ENCODE measurements around the gene CPEB3. TPM values are rescaled to one million over a fixed set of nuclear protein-coding genes. Genes with fewer than 3 reads are reported as not detected.

CPEB3 gene
- total RNA-seq, 1 donor from 2014 or later: 2.8 TPM

DNA sequence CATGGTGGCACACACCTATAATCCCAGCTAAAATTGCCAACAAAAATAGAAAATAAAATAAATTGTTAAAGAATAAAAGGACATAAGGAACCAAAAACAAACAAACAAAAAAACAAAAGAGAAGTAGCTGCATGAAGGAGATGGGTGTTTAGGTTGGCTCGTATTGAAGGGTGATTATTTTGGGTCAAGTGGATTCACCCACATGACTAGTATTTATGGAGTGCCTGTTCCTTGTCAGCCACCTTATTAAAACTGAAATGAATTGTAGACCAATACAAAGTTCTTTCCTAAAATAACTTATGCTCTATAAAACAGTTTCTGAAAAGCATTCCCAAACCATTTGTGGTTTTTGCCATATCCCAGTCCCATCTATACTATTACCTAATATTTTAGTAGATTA is 228.6 kb downstream of the CPEB3 start:
- H3K27ac ChIP-seq: no peak overlapping the region
- H3K27me3 ChIP-seq: no peaks in the 10 kb centered on the region
- H3K4me1 ChIP-seq: no peaks in the 10 kb centered on the region
- TF ChIP-seq, protein P1, sequence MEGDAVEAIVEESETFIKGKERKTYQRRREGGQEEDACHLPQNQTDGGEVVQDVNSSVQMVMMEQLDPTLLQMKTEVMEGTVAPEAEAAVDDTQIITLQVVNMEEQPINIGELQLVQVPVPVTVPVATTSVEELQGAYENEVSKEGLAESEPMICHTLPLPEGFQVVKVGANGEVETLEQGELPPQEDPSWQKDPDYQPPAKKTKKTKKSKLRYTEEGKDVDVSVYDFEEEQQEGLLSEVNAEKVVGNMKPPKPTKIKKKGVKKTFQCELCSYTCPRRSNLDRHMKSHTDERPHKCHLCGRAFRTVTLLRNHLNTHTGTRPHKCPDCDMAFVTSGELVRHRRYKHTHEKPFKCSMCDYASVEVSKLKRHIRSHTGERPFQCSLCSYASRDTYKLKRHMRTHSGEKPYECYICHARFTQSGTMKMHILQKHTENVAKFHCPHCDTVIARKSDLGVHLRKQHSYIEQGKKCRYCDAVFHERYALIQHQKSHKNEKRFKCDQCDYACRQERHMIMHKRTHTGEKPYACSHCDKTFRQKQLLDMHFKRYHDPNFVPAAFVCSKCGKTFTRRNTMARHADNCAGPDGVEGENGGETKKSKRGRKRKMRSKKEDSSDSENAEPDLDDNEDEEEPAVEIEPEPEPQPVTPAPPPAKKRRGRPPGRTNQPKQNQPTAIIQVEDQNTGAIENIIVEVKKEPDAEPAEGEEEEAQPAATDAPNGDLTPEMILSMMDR (IDR thresholded peaks at IDR 0.05): no peak
- no peak overlapping the region for H3K4me3 ChIP-seq
- DNase-seq (ENCODE audit: low spot score in 2 of 2): no peak
- no peaks in the 10 kb centered on the region for H3K36me3 ChIP-seq
- no peaks in the 10 kb centered on the region for H3K9me3 ChIP-seq
- intact Hi-C loops (cut with DNase I): no loop called here

DNA sequence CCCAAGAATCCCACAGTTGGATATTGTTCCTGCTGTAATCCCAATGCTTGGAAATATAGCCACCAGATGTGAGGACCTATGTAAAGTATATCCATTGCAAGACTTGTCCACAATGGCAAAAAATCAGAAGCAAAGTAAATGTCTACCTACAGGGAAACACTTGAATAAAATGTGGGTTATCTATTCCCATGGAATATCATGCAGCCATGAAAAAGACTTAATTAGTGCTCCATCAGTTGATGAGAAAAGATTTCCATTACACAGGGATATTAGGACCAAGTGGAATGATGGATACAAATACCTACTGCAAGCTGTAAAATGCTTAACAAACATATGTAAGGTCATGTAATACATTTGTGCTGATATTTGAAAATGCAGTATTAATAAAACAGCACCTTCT is 236.1 kb downstream of the CPEB3 start:
- intact Hi-C loops (cut with DNase I): no loop called here
- peaks cover 5 to 25% of the 10 kb centered on the region in 2 donors for H3K36me3 ChIP-seq
- TF ChIP-seq, protein P1 (IDR thresholded peaks at IDR 0.05): no peak
- H3K27ac ChIP-seq: no peak overlapping the region
- H3K27me3 ChIP-seq: no peaks in the 10 kb centered on the region
- no peaks in the 10 kb centered on the region for H3K4me1 ChIP-seq
- DNase-seq (ENCODE audit: low spot score in 2 of 2): no peak
- no peaks in the 10 kb centered on the region for H3K9me3 ChIP-seq
- no peak overlapping the region for H3K4me3 ChIP-seq

DNA sequence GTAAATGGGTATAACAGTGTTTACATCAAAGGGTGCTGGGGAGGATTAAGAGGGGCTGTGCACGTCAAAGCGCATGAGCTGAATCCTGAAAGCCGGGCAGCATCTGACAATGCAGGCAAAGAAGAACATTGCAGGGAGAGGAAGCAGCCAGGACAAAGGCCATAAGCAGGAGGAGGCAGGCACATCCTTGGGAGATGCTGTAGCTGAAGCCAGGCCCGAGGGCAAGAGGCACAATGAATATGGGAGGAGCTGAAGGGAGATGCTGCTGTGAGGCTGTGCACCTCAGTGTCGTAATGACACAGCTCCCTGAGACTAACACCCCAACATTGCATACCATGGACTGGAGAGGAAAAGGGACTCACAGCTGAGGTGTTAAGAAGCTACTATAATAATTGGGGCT is 238.1 kb downstream of the CPEB3 start:
- peaks cover 5 to 25% of the 10 kb centered on the region in 2 donors for H3K36me3 ChIP-seq
- H3K27ac ChIP-seq: no peak overlapping the region
- no peak for DNase-seq (ENCODE audit: low spot score in 2 of 2)
- H3K9me3 ChIP-seq: no peaks in the 10 kb centered on the region
- no peaks in the 10 kb centered on the region for H3K27me3 ChIP-seq
- TF ChIP-seq, protein P1 (IDR thresholded peaks at IDR 0.05): no peak
- intact Hi-C loops (cut with DNase I): no loop called here
- no peaks in the 10 kb centered on the region for H3K4me1 ChIP-seq
- no peak overlapping the region for H3K4me3 ChIP-seq

DNA sequence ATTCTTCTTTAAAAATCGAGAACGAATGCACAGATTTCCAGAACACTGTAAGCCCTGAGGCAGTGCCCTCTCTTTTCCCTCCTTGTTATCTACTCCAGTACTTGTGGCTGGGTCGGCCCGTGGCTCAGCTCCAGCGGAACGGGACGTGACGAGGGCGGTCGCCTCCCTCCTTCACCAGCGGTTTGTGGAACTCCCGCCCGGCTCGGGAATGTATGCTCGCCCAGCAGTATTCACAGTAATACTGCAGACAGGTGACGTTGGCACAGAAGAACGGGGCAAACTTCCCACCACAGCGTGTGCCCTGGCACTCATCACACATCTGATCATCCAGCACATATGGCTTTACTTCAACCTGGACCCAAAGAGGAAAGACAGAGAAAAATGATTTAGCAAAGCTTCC is 238.8 kb downstream of the CPEB3 start:
- Histone ChIP-seq H3K4me1 (no peaks in the 10 kb centered on the region), H3K27me3 (no peaks in the 10 kb centered on the region), H3K9me3 (no peaks in the 10 kb centered on the region), H3K4me3 (no peak overlapping the region), H3K36me3 (peaks cover 5 to 25% of the 10 kb centered on the region in 2 donors), H3K27ac (no peak overlapping the region)
- no peak for DNase-seq (ENCODE audit: low spot score in 2 of 2)
- intact Hi-C loops (cut with DNase I): no loop called here
- TF ChIP-seq, protein P1 (IDR thresholded peaks at IDR 0.05): no peak

DNA sequence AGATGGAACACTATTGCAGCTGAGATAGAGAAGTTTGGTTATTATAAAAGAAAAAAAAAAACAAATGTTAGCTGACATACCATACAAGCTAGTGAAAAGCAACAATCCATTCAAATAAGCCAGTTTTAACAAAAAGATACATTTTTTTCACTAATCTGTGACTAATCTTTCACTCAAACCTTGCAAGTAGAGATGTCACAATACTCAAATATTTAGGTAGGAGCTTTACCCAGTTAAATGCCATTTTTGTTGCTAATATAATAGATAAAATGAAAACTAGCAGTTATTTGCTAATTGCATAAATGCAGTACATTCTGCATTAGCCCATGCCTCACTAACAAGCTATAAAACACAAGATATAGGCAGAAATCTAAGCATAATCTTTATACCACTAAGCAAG is 243.7 kb downstream of the CPEB3 start:
- TF ChIP-seq, protein P1 (IDR thresholded peaks at IDR 0.05): no peak
- H3K4me1 ChIP-seq: no peaks in the 10 kb centered on the region
- intact Hi-C loops (cut with DNase I): no loop called here

DNA sequence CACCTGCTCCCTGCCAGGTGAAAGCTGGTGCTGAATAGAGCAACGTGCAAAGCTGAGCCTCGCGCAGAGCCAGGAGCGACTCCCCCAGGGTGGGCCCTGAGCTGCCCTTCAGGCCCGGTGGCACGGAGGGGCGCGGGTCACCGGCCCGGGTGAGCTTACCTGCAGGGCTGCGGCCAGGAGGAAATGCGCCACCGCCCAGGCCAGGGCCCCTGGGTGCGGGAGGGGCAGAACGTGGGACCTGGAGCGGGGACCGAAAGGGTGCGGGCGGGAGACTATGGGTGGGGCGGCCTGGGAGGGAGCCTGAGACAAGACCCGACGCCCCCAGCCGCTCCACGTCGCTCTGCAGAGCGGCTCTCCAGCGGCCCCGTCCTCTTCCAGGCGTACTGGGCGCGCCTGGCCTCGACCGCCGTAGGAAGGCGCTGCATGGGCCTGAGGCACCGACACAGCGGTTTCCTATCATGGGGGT is 245.2 kb downstream of the CPEB3 start:
- H3K36me3 ChIP-seq: no peaks in the 10 kb centered on the region
- no peaks in the 10 kb centered on the region for H3K4me1 ChIP-seq
- H3K27ac ChIP-seq: no peak overlapping the region
- H3K4me3 ChIP-seq: no peak overlapping the region
- no peak for DNase-seq (ENCODE audit: low spot score in 2 of 2)
- no peaks in the 10 kb centered on the region for H3K27me3 ChIP-seq
- intact Hi-C loops (cut with DNase I): no loop called here
- no peaks in the 10 kb centered on the region for H3K9me3 ChIP-seq
- TF ChIP-seq, protein P1 (IDR thresholded peaks at IDR 0.05): no peak

More for the DNA sequence above, 243.7 kb downstream of the CPEB3 start:
- no peaks in the 10 kb centered on the region for H3K9me3 ChIP-seq
- no peak for DNase-seq (ENCODE audit: low spot score in 2 of 2)
- H3K36me3 ChIP-seq: peaks cover 5 to 10% of the 10 kb centered on the region in 2 donors
- H3K27ac ChIP-seq: no peak overlapping the region
- no peaks in the 10 kb centered on the region for H3K27me3 ChIP-seq
- H3K4me3 ChIP-seq: no peak overlapping the region
